Endodermal cell (in vitro differentiated cells): ENCODE measurements around the gene NDUFAF5. TPM values are rescaled to one million over a fixed set of nuclear protein-coding genes. Genes with fewer than 3 reads are reported as not detected.
"Not testable (repeated sequence)": the region's sequence is repeated elsewhere in the genome, so short reads cannot be mapped to it uniquely, and the experiment has no call there.

Experiments used
- DNase-seq: peaks from one replicate; pipeline ENCODE4 v3.0.0-alpha.2; 2017
- H3K27ac ChIP-seq: 2 replicates; pipeline ENCODE4 v1.5.1; 2013; ENCODE audit warnings: mild to moderate bottlenecking, low read depth, low read length, moderate library complexity
- H3K27me3 ChIP-seq: 2 replicates; pipeline ENCODE4 v1.6.1; 2013; ENCODE audit warnings: mild to moderate bottlenecking, low read length, moderate library complexity; ENCODE audit not compliant: insufficient read depth, control insufficient read depth, poor library complexity, severe bottlenecking
- H3K36me3 ChIP-seq: 2 replicates; pipeline ENCODE4 v1.7.0; 2013; ENCODE audit warnings: mild to moderate bottlenecking, low read length, moderate library complexity; ENCODE audit not compliant: control insufficient read depth, insufficient read depth
- H3K4me1 ChIP-seq: one replicate; pipeline ENCODE4 v1.7.0; 2013; ENCODE audit warnings: low read length; ENCODE audit not compliant: control insufficient read depth, insufficient read depth
- H3K4me3 ChIP-seq: 2 replicates; pipeline ENCODE4 v1.5.1; 2013; ENCODE audit warnings: mild to moderate bottlenecking, low read length, moderate library complexity
- H3K9ac ChIP-seq: 2 replicates; pipeline ENCODE4 v1.6.1; 2013; ENCODE audit warnings: mild to moderate bottlenecking, low read length, moderate library complexity; ENCODE audit not compliant: poor library complexity, severe bottlenecking; ENCODE audit errors: extremely low read depth
- H3K9me3 ChIP-seq: 2 replicates; pipeline ENCODE4 v1.6.1; 2013; ENCODE audit warnings: mild to moderate bottlenecking, low read length, moderate library complexity; ENCODE audit not compliant: control insufficient read depth
- H3K27ac Mint-ChIP-seq: 2 replicates; pipeline ENCODE4 v1.8.0; 2020; ENCODE audit warnings: mixed read lengths
- H3K27me3 Mint-ChIP-seq: 2 replicates; pipeline ENCODE4 v1.8.0; 2021; ENCODE audit warnings: mild to moderate bottlenecking, mixed read lengths; ENCODE audit not compliant: insufficient read depth
- H3K36me3 Mint-ChIP-seq: 2 replicates; pipeline ENCODE4 v1.8.0; 2020; ENCODE audit warnings: low read depth, mixed read lengths
- H3K4me1 Mint-ChIP-seq: 2 replicates; pipeline ENCODE4 v1.8.0; 2020; ENCODE audit warnings: mixed read lengths
- H3K4me3 Mint-ChIP-seq: 2 replicates; pipeline ENCODE4 v1.8.0; 2020; ENCODE audit warnings: mild to moderate bottlenecking, moderate library complexity, mixed read lengths
- H3K9me3 Mint-ChIP-seq: 2 replicates; pipeline ENCODE4 v1.8.0; 2020; ENCODE audit warnings: mild to moderate bottlenecking, mixed read lengths
- WGBS, 2 experiments: methylation state at CpG; one replicate each; pipeline versions ENCODE4 v1.1.5 to v1.1.7; 2013; ENCODE audit warnings: missing lambda C conversion rate in 2 of 2, mixed read lengths in 1 of 2; ENCODE audit not compliant: insufficient coverage in 1 of 2, insufficient read length in 1 of 2; 5-methylcytosine and 5-hydroxymethylcytosine counted together
- long read RNA-seq, 4 experiments: library from polyadenylated mRNA in 2 of 4; library from RNA in 1 of 4; library from capped mRNA in 1 of 4; stranded (forward) in 3 of 4; unstranded in 1 of 4; transcript quantifications; one replicate each; pipeline ENCODE4 v2.0.0, GENCODE V29; 2020 to 2021; ENCODE audit warnings: inconsistent platforms in 1 of 4
- polyA plus RNA-seq, 2 experiments: library from polyadenylated mRNA; stranded (reverse); fragments of 50-300 nt; gene quantifications; one replicate each; pipeline ENCODE4 v1.2.3, GENCODE V29; 2013
- total RNA-seq, 2 donors: library from RNA; stranded (reverse); fragmentation: NEBNext Ultra II Directional in 1 of 2; extraction: Animal tissue kit (Norgen Biotek cat#: 25700) in 1 of 2; gene quantifications; 2 replicates in 1 of 2; 3 replicates in 1 of 2; pipeline ENCODE4 v1.2.1, GENCODE V29; 2021
- TF ChIP-seq, protein P1 (sequence below): fragments of 200-600 bp; sonication (generic); conservative IDR thresholded peaks from 2 replicates; pipeline ENCODE4 v1.5.0; 2021; ENCODE audit warnings: antibody characterized with exemption, mild to moderate bottlenecking

Gene NDUFAF5
- total RNA-seq = 10 to 100 TPM; 32.9 to 33.5 TPM
- 25.6 TPM for polyA plus RNA-seq (2013, experiment 1 of 2)
- polyA plus RNA-seq (2013, experiment 2 of 2) = 23.2 TPM
- long read RNA-seq, experiment 1, full-length matches to known transcripts = 2 of 14 reads
- long read RNA-seq, experiment 1, partial matches to known transcripts = 3 of 14 reads
- long read RNA-seq, experiment 1, other reads (novel, unspliced or antisense) = 9 of 14 reads
- long read RNA-seq, experiment 2, full-length matches to known transcripts = 3 of 12 reads
- long read RNA-seq, experiment 2, partial matches to known transcripts = 2 of 12 reads
- long read RNA-seq, experiment 2, other reads (novel, unspliced or antisense) = 7 of 12 reads
- long read RNA-seq, experiment 3, full-length matches to known transcripts = 15 of 35 reads
- long read RNA-seq, experiment 3, partial matches to known transcripts = 5 of 35 reads
- long read RNA-seq, experiment 3, other reads (novel, unspliced or antisense) = 15 of 35 reads
- long read RNA-seq, experiment 4, full-length matches to known transcripts = 35 of 55 reads
- long read RNA-seq, experiment 4, partial matches to known transcripts = 1 of 55 reads
- long read RNA-seq, experiment 4, other reads (novel, unspliced or antisense) = 19 of 55 reads

GRCh38 chr20:13784893-13785715 is at the start of gene NDUFAF5, which contains the start of gene ESF1:
TSS of gene NDUFAF5 (plus strand) at chr20:13785028. CDS start at chr20:13785069, 41 bp downstream.
TSS of gene ESF1 (minus strand) at chr20:13784919. CDS start at chr20:13783140, 1,779 bp downstream.
- Histone ChIP-seq H3K4me1 (no peaks in the 10 kb centered on the region), H3K27me3 (no peaks in the 10 kb centered on the region), H3K36me3 (peaks cover 44% of the 10 kb centered on the region), H3K27ac (peak within 1 kb of the TSS; percentile 69), H3K9ac (peak within 1 kb of the TSS; percentile 79), H3K9me3 (no peaks in the 10 kb centered on the region), H3K4me3 (peak within 1 kb of the TSS; percentile 100)
- TF ChIP-seq, protein P1, sequence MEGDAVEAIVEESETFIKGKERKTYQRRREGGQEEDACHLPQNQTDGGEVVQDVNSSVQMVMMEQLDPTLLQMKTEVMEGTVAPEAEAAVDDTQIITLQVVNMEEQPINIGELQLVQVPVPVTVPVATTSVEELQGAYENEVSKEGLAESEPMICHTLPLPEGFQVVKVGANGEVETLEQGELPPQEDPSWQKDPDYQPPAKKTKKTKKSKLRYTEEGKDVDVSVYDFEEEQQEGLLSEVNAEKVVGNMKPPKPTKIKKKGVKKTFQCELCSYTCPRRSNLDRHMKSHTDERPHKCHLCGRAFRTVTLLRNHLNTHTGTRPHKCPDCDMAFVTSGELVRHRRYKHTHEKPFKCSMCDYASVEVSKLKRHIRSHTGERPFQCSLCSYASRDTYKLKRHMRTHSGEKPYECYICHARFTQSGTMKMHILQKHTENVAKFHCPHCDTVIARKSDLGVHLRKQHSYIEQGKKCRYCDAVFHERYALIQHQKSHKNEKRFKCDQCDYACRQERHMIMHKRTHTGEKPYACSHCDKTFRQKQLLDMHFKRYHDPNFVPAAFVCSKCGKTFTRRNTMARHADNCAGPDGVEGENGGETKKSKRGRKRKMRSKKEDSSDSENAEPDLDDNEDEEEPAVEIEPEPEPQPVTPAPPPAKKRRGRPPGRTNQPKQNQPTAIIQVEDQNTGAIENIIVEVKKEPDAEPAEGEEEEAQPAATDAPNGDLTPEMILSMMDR = no peak
- Mint-ChIP-seq H3K27me3 (no peaks in the 10 kb centered on the region), H3K4me3 (peak within 1 kb of the TSS; percentile 89), H3K36me3 (peaks cover 39% of the 10 kb centered on the region), H3K4me1 (peaks cover 17% of the 10 kb centered on the region), H3K9me3 (no peaks in the 10 kb centered on the region), H3K27ac (peak within 1 kb of the TSS; percentile 98)
- peak; percentile 98 for DNase-seq
- 0% methylated on average over 8 to 54 of the region's 54 CpGs for WGBS, 2 experiments

DNA sequence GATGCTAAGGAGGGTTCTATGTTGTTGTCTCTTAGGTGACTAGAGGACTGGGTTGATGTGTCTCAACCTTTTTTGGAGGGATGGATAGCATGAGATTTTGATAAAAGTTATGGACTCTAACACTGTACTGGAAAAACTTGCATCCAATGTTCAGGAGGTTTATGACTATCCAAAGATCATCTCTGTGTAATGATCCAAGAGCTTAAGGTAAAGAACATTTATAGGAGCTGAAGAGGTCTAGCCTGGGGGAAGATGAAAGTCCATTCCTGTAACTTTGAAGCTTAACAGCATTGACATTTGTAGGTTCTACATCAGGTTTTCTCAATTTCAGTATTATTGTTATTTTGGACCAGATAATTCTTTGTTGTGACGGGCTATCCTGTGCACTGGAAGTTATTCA is 49.0 kb upstream of the NDUFAF5 start:
- Histone ChIP-seq H3K27me3 (no peaks in the 10 kb centered on the region), H3K27ac (no peak overlapping the region), H3K4me1 (no peaks in the 10 kb centered on the region), H3K9me3 (peaks cover 31% of the 10 kb centered on the region), H3K36me3 (peaks cover 67% of the 10 kb centered on the region), H3K4me3 (no peak overlapping the region), H3K9ac (no peak overlapping the region)
- Mint-ChIP-seq H3K27ac (no peak overlapping the region), H3K4me1 (peaks cover 10% of the 10 kb centered on the region), H3K4me3 (no peak overlapping the region), H3K9me3 (peaks cover 16% of the 10 kb centered on the region), H3K36me3 (peaks cover 74% of the 10 kb centered on the region), H3K27me3 (no peaks in the 10 kb centered on the region)
- TF ChIP-seq, protein P1 = no peak
- WGBS, 2 experiments = 100% methylated on average over 1 of the region's 1 CpG
- DNase-seq = no peak

- no peak overlapping the region for H3K4me3 ChIP-seq
- no peak overlapping the region for H3K9ac ChIP-seq
- H3K36me3 Mint-ChIP-seq = peaks cover 74% of the 10 kb centered on the region
- peaks cover 10% of the 10 kb centered on the region for H3K4me1 Mint-ChIP-seq
- H3K9me3 ChIP-seq = peaks cover 39% of the 10 kb centered on the region
- no peaks in the 10 kb centered on the region for H3K27me3 Mint-ChIP-seq
- H3K4me1 ChIP-seq = no peaks in the 10 kb centered on the region
- no peaks in the 10 kb centered on the region for H3K27me3 ChIP-seq
- H3K9me3 Mint-ChIP-seq = peaks cover 23% of the 10 kb centered on the region
- no peak for DNase-seq
- no peak overlapping the region for H3K27ac Mint-ChIP-seq
- TF ChIP-seq, protein P1 = no peak
- no peak overlapping the region for H3K27ac ChIP-seq
- whole genome bisulfite sequencing, 2 experiments = 80 to 85% methylated on average over 1 to 2 of the region's 3 CpGs
- H3K36me3 ChIP-seq = peaks cover 70% of the 10 kb centered on the region
- H3K4me3 Mint-ChIP-seq = no peak overlapping the region
These were observed 48.2 kb upstream of the NDUFAF5 start for GRCh38 chr20:13736436-13737191.

GRCh38 chr20:13738187-13738586 is 46.6 kb upstream of the NDUFAF5 start:
- H3K27me3 Mint-ChIP-seq, H3K27me3 ChIP-seq, H3K9ac ChIP-seq, H3K27ac Mint-ChIP-seq, H3K4me3 Mint-ChIP-seq, DNase-seq, H3K4me1 ChIP-seq, H3K4me3 ChIP-seq, H3K27ac ChIP-seq: not testable (repeated sequence)
- peaks cover 50% of the 10 kb centered on the region for H3K9me3 ChIP-seq
- 88 to 95% methylated on average over 1 of the region's 1 CpG for WGBS, 2 experiments
- Mint-ChIP-seq H3K36me3 (peaks cover 75% of the 10 kb centered on the region), H3K4me1 (peaks cover 10% of the 10 kb centered on the region), H3K9me3 (peaks cover 34% of the 10 kb centered on the region)
- peaks cover 71% of the 10 kb centered on the region for H3K36me3 ChIP-seq
